ENCODE data around the gene GJB5.

Gene GJB5

DNA sequence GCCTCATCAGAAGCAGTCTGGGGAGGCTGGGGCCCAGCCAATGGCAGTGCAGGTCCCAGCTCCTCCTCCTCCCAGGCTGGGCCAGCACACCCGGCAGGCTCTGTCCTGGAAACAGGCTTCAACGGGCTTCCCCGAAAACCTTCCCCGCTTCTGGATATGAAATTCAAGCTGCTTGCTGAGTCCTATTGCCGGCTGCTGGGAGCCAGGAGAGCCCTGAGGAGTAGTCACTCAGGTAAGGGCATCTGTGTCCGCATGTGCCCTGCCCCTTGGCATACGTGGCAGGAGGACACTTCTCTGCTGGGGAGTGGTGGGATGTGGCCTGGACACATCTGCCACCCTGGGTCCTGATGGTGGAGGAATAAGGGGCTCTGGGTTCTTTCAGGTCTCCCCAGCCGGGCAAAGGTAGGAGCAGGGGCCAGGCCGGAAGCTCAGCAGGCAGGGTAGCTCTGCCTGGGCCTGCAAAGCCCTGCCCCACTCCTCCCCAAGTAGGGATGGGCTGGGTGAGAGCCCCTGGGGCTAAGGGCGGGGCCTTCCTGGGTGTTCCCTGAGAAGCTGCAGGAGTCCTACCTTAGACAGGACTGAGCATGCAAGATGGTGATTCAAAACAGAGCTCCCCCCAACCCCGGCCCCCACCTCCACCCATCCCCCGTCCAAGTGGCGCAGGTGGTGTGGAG lies at the start of gene GJB5:
Gene GJB5 (plus strand): TSS at position 84 of the 674 bp plus-strand sequence. CDS start 2,284 bp downstream, outside the sequence.
- H3K4me3 ChIP-seq: no peak within 1 kb of the TSS
- H3K27ac ChIP-seq: no peak within 1 kb of the TSS

DNA sequence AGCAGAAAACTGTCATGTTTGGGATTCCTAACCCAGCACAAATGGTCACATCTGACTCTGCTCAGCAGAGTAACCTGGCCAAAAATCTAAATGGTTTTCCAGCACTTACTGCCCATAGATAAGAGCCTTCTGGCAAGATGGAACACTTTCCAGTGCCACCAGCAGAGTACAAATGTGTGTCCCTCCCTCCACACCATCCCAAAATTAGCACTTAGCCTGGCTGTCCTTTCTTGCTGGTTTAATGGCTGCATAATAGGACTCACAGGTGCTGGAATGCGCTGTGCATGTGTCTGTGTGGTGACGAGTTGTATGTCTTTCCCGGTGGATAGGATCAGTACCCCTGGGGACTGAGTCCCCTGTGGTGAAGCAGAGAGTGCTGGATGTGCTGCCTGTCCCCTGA lies 49.8 kb upstream of the GJB5 start:
- Histone ChIP-seq H3K27ac (no peak overlapping the region), H3K4me3 (no peak overlapping the region)
- DNase-seq (ENCODE audit: low spot score): no peak
- TF ChIP-seq, protein P1, sequence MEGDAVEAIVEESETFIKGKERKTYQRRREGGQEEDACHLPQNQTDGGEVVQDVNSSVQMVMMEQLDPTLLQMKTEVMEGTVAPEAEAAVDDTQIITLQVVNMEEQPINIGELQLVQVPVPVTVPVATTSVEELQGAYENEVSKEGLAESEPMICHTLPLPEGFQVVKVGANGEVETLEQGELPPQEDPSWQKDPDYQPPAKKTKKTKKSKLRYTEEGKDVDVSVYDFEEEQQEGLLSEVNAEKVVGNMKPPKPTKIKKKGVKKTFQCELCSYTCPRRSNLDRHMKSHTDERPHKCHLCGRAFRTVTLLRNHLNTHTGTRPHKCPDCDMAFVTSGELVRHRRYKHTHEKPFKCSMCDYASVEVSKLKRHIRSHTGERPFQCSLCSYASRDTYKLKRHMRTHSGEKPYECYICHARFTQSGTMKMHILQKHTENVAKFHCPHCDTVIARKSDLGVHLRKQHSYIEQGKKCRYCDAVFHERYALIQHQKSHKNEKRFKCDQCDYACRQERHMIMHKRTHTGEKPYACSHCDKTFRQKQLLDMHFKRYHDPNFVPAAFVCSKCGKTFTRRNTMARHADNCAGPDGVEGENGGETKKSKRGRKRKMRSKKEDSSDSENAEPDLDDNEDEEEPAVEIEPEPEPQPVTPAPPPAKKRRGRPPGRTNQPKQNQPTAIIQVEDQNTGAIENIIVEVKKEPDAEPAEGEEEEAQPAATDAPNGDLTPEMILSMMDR (IDR thresholded peaks at IDR 0.05): no peak

More for the DNA sequence above, at the start of gene GJB5:
- no peak for DNase-seq (ENCODE audit: low spot score)
- TF ChIP-seq, protein P1 (IDR thresholded peaks at IDR 0.05): no peak

DNA sequence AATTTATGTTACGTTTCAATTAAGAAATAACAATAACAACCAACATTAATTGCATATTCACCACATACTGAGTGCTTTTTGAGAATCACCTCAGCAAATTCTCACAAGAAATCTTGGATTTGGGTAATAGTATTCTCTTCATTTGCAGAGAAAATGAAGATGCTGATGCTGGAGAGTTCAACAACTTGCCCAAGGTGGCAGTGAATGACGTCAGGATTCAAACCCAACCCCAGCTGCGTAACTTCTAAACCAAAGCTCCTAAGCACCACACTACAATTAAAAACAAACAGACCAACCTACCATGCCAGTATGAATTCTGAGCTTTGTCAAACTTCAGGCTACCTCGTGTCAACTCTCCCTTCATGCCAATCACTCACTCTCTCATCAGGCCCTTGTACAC lies 46.7 kb upstream of the GJB5 start:
- Histone ChIP-seq H3K4me3 (no peak overlapping the region), H3K27ac (no peak overlapping the region)
- TF ChIP-seq, protein P1 (IDR thresholded peaks at IDR 0.05): no peak
- DNase-seq (ENCODE audit: low spot score): no peak

DNA sequence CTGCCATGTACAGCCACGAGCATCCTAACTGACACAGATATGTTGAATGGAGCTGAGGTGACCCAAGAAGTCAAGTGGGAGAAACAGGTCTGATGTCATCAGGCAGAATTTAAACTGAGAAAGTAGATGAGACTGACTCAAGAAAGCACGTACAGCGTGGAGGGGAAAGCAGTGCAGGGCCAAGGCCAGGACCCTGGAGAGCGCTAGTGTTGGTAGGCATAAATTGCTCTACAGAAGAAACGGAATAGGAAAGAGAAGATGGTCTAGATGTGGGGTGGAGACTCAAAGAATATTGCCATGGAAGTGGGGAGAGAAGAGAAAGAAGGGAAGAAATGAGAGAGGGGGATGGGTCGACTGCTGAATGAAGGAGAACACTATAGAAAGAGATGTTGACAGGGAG lies 45.3 kb upstream of the GJB5 start:
- TF ChIP-seq, protein P1 (IDR thresholded peaks at IDR 0.05): no peak
- H3K27ac ChIP-seq: no peak overlapping the region
- DNase-seq (ENCODE audit: low spot score): no peak
- no peak overlapping the region for H3K4me3 ChIP-seq

DNA sequence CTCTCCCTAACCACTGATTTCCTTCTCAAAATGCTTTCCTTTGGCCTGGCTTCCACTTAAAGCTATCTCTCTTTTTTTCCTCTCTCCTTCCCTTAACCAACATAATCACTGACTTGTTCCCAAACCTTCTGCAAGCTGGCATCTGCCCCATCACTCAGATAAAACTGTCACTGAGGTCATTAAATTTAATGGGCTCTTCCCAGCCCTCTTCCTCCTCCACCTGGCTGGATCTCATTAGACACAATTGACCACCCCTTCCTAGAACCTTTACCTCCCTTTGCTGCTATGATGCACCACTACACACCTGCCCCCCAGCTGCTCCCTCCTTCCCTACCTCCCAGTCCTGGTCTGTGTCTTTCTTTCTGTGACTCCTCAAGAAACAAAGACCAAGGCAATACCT lies 44.0 kb upstream of the GJB5 start:
- no peak for DNase-seq (ENCODE audit: low spot score)
- H3K4me3 ChIP-seq: no peak overlapping the region
- H3K27ac ChIP-seq: no peak overlapping the region
- TF ChIP-seq, protein P1 (IDR thresholded peaks at IDR 0.05): no peak

DNA sequence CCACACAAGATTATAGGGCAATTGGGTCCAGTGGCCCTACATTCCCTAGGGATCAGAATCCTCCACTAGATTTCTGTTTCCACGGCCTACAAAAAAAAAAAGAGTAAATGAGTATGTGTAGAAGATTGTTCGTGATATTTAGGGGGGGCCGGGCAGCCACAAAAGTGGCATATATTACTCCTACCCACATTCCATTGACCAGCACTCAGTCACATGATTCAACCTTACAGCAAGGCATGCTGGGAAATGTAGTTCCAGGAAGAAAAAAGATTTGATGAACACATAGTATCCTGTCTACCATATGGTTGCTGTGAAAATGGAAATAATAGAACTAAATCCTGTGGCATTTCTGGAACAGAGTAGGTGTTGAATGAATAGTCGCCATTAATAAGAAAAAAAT lies 43.4 kb upstream of the GJB5 start:
- TF ChIP-seq, protein P1 (IDR thresholded peaks at IDR 0.05): no peak
- DNase-seq (ENCODE audit: low spot score): no peak
- no peak overlapping the region for H3K27ac ChIP-seq
- no peak overlapping the region for H3K4me3 ChIP-seq

DNA sequence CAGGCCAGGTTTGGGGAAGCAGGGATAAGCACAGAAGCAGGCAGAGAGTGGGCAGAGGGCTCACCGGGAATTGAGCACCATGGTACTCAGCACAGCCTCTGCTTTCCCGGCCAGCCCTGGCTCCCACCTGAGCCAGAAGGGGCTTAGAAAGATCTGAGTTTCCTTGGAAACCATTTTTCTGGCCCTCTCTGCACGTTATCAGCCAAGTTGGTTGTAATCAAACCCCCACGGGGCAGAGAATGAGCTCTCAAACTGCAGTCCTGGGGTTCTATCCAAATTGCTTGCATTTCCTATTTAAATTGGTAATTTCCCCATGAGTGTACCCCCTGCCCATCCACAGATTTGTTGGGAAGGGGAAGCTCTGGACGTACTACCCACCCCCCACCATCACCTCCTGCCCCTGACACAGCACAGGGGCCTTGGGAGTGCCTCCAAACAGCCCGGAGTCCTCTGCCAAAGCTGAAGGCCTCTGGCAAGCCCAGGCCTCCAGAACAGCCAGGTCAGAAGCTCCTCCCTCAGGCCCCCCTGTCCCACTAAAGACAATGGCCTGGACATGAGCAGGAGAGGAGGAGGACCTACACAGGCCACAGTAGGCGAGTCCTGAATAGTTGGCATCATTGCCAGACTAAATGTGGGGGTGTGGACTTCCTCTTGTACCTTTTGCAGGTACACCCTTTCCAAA lies 42.7 kb upstream of the GJB5 start:
- no peak for DNase-seq (ENCODE audit: low spot score)
- TF ChIP-seq, protein P1 (IDR thresholded peaks at IDR 0.05): no peak
- Histone ChIP-seq H3K4me3 (no peak overlapping the region), H3K27ac (no peak overlapping the region)

All from coronary artery (tissue), 2 donors.